M059J (cell line): ENCODE measurements around the gene SH3BGRL3. TPM values are rescaled to one million over a fixed set of nuclear protein-coding genes. Genes with fewer than 3 reads are reported as not detected.
A peak's percentile ranks its signal among the peaks of the same experiment; 100 is the strongest.
"Not testable (repeated sequence)": the region's sequence is repeated elsewhere in the genome, so short reads cannot be mapped to it uniquely, and the experiment has no call there.

Experiments
- DNase-seq: peaks from one replicate; pipeline ENCODE4 v3.0.0-alpha.2; 2012; ENCODE audit warnings: low read depth
- total RNA-seq: library from RNA; depleted of rRNA; stranded (reverse); fragments of >200 nt; shearing (Covaris generic); gene quantifications from 2 replicates; pipeline ENCODE4 v1.2.3, GENCODE V29; 2014

SH3BGRL3 gene
- total RNA-seq, 1 experiment from 2014 or later = 268 TPM

DNA sequence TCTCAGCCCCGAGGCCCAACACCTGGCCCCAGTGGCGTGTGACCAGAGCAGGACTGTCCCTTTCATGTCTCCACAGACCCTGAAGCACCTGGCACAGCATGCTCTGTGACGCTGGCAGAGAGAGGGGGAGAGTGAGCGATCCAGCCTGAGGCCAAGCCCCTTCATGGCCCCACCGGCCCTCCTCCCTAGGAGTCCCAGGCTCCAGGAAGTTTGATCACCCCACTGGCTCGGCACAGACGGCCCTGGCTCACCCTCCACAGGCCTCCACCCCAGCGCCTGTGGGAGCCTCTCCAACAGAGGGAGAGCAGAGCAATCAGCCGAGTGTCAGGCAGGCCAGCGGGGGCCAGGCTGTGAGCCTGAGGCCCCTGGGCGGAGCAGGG, 11.0 kb downstream of the SH3BGRL3 start:
- DNase-seq = no peak

DNA sequence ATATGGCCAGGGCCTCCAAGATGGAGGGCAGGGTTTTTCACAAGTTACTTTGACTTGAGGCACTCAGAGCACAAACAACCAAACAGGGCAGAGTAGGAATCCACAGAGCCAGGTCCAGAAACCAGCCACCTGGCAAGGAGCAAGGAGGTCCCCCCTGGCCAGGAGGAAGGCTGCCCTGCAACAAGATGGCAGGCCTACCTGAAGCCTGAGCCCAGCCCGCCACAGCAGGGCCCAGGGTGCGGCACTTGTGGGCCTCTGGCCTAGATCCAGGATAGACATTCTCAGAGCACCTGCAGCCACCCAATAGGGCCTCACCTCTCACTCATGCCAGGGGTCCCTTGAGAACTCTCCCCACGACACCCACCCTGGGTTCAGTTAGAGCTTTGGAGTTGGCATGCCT, 11.5 kb downstream of the SH3BGRL3 start:
- DNase-seq = no peak

DNA sequence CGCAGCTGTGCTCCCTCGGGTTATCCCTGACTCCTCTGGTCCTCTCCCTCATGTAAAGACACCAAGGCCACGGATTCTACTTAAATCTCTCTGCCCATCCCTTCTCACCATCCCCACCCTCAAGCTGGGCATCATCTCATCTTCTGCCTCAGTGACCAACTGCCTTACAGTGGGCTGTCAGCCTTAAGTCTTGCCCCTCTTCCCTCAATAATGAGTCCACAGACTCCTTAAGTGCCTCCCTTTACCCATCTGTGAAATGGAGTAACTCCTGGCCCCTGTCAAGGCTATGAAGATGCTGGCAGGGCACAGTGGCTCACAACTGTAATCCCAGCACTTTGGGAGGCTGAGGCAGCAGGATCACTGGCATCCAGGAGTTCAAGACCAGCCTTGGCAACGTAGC, 12.1 kb downstream of the SH3BGRL3 start:
- DNase-seq = no peak

DNA sequence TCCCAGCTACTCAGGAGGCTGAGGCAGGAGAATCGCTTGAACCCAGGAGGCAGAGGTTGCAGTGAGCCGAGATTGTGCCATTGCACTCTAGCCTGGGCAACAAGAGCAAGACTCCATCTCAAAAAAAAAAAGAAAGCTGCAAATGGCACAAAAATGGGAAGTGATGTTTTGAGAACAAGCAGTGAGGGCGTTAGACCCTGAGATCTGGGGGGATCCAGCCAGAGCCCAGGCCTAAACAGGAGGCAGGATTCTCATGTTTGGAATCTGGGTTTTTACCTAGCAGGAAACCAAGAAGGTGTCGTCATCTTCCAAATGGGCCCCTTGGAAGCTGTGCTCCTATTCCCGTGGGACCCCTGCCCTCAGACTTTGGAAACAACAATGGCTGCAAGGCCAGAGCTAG, 12.8 kb downstream of the SH3BGRL3 start:
- DNase-seq = not testable (repeated sequence)

DNA sequence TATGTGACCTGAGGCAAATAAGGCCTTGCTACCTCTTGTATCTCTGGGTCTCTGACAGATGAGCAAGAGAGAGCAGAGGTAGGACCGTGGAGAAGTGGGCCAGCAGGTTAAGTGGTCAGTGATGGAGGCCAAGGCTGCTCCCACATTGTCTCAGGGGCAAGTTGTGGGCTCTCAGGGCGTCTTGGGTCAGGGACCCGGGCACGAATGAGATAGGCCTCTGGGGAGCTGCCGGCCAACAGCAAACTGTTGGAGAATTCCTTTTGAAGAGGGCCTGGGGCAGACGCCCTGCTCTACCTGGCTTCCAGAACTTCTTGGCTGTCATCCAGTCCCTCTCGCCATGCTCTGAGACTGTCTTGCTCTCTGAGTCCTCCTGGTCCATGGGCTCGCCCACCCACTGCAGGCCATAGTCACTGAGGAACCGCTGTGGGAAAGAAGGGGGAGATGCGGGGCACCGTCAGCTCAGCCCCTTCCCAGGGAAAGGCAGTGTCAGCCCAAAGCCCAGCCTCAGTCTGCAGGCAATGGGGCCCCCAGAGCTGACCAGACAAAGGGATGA, 14.1 kb downstream of the SH3BGRL3 start:
- DNase-seq = no peak

DNA sequence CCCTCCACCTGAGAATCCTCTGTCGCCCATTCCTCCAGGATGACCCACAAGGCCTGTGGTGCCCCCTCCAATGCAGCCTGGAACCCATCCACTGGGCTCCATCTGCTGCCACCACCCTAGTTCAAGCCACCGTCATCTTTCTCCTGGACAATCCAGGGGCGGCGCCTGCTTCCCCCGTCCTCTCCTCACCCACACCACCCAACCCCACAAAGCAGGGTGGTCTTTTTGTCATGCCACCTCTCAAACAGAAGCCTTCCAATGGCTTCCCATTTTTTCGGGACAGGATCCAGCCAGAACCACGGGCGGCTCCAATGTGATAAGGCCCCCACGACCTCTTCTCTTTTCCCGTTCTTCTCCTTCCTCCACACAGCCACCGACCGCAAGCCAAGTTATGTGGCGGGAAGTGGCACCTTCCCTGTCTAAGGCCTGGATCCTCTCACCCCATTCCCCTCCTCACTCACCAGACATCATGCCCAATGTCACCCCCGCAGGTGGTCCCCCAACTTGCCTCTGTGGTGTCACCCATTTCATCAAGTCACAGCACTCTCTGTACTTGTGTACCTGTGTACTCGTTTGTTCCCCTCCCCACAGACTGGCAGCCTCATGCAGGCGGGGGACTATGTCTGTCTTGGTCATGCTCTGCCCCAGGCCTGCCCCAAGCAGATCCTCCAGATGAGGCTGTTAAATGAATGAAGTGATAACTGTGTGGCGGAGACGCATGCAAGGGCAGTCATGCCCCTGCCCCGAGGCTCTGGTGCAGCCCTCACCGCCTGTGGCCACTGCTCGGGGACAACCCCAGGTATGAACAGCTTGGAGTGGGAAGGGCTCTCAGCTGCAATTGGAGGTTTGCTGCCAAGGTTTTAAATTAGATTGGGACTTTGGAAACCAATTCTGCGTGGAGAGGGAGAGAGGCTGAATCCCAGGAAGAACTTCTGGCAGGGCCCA, 15.6 kb downstream of the SH3BGRL3 start:
- no peak for DNase-seq

DNA sequence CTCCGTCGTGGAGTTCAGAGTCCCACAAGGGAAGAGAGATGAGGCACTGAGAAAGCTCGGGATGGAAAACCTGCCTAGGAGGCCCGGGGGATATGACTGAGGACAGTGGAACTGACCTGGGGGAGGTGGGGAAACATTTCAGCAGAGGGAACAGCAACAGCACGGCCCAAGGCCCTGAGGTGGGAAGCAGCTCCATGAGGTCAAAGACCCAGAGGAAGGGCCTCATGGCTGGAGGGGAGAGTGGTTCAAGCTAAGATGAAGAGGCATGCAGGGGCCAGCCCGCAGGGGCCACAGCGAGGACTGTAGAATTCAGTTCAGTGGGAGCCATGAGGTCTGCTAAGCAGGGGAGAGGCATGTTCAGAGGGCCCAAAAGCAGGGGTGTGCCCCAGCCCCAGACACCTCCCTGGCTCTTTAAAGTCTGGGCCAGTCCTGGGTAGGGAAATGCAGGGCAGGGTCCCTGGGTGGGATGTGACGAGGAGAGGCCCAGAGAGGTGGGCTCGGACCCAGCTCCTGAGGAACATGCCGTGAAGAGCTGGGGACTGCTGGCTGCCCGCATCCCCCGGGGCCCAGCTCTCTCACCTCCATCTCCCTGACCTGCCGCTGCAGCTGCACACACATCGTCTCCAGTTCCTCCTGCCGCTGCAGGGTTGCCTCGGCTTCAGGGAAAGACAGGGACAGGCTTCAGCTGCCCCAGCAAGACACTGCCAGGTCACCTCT, 16.6 kb downstream of the SH3BGRL3 start:
- DNase-seq = no peak

DNA sequence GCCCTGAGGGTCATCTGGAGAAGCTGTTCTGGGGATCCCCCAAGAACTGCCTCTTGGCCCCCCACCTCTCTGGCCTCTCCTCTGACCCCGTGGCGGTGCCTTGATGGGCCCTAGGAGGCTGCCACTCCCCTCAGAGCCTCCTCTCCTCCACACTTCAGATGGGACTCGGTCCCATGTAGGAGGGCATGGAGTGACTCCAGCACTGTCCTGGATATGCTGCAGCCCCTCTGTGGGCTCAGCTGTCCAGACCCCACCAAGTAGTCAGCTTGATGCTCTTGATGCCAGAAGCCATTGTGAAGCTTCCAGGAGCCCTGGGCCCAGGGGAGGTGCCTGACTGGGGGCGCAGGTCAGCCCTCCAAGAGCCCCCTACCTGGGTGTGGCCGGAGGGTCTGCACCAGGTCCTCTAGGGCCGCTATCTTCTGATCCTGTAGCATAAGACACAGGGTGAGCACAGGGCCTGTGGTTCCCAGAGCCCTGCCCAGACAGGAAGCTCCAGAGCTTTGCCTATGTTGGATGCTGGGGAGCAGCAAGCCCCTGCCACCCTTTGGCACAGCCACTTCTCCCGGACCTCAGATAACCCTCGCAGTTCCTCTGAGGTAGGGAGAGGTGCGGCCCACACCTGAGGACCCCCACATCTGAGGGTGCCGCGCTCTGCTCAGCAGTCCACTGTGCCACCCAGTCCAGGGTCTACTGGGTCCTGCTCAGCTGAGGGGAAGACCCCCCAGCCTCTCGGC, 17.3 kb downstream of the SH3BGRL3 start:
- no peak for DNase-seq

DNA sequence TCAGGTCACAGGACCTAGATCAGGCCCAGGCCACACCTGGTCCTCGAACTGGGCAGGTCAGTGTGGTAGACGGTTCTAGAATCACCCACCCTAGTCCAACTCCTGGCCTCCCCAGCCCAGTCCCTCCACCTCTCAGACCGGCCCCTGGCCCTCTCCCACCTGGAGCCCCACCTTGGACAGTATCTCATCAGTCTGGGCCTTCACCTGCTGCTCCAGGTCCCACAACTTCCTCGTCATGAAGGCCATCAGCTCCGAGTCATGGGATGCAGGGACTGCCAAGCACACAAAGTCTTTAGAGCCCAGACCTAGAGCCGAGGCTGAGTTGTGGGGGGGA, 17.9 kb downstream of the SH3BGRL3 start:
- DNase-seq = no peak

DNA sequence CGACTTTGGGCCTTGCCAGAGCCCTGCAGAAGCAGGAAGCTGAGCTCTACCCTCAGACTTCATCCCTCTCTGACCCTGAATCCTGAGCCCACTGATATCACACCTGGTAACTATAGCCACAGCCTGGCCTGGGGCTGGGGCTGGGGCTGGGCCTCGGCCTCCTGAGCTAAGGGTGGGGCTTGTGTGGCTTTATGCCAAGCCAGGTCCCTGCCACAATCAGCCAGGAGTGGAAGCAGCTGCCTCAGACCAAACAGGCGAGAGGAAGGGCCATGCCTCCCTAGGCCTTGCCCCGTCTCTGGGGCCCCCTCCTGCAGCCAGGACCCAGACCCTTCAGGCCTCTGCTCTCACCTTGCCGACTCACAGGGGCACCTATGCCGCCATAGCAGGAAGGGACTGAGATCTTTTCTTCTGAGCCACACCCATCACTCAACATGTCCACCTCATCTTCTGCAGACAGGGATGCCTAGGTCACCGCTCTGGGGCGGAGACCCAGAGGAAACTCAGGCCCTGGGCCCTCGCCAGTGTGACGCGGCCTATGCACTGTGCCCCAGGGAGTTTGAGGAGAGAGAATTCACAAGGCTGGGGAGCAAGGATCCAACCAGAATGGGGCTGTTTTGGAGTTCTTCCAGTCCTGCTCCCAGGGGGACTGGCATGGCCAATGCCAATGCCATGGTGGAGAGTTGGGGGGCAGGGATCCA, 20.8 kb downstream of the SH3BGRL3 start:
- no peak for DNase-seq

DNA sequence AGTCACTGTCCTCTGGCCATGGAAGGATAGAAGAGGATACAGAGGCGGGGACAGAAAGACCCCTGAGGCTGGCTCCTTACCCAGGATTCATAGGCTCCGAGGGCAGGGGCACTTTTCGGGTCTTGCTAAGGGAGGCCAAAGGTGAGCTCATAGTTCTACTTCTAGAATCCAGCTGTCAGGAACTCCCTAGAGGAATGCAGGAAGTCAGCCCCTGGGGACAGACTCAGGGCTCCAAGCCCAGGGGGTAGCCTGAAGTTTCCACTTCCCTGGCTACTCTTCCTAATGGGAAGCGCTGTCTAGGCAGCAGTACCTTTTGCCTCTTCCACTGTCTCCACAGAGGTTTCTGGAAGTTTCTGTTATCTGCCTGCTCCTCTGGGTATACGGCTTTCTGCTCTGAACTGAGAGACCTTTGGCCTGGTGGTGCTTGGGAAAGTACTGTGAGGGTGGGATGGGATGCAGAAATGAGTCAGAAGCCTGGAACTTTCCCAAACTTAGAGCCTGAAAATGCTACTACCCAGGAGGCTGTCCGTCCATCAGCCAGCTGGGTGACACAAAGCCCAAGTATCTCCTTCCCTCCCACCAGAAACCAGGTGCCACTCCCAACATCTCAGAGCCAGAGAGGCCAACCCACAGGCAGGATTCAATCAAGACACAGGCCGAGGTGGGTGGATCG, 23.0 kb downstream of the SH3BGRL3 start:
- DNase-seq = peak; percentile 90

DNA sequence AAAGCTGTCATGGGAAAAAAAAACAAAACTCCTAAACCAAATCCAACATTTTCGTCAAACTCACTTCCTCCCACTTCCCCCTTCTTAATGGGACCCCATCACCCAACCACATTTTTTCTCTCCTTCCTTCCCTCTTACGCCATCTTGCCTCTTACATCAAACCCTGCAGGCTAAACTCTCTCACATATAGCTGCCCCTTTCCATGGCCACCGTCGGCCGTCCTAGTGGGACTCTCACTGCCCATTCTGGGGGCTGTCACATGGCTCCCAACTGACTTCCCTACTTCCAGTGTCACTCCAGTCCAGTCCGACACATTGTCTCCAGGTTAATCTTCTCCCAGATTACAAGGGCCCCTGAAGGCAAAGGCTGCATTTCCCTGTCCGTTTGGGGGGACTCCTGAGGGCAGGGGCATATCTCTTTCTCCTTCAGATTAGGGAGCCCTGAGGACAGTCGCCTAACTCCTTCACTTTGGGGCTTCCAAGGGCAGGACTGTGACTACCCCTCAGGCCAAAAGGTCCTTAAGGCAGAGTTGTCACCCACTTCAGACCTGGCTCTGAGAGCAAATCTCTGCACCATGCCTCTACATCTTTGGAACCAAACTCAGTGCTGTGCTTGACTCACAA, 25.9 kb downstream of the SH3BGRL3 start:
- no peak for DNase-seq

DNA sequence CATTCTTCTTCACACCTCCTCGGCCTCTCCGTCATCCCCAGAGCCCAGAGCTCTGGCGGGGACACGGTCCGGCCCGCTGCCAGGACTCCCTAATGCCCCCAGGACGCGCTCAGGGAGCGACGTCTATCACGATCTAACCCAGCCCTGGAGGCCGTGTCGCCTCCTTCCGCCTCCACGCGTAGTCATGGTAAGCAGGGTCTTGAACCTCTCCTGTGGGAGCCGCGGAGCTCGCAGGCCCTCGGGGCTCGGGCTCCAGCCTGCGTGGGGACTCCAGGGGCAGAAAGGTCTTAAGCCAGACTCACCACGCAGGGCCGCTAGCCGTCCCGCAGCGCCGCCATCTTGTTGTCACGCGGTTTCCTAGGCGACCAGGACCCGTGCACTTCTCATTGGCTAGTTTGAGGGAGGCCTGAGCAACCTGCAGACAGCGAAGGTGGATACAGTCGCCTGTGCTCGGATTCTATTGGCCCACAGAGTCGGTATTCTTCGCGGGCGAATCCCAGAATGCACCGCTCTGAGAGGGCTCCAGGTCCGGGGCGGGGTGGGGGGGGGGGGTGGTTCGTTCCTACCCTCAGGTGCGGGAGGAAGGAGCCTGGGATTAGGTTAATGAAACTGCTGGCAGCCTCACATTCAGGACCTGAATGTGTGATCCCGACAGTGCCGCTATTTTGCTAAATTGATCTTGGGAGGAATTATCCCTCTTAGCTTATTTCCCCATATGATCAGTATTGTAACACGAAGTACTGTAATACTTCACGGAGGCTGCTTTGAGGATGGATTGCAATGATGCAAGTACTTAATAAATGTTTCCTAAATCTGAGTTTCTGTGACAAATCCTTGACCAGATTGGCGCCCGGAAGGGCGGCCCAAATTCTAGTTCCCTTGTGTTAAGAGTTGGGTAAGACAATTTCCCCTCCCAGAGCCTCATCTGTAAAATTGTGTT, 26.7 kb downstream of the SH3BGRL3 start, which contains the start of gene UBXN11:
UBXN11 (minus strand) TSS at position 347 of the 940 bp plus-strand sequence. CDS start 3,753 bp downstream, outside the sequence.
- DNase-seq = peak; percentile 99

DNA sequence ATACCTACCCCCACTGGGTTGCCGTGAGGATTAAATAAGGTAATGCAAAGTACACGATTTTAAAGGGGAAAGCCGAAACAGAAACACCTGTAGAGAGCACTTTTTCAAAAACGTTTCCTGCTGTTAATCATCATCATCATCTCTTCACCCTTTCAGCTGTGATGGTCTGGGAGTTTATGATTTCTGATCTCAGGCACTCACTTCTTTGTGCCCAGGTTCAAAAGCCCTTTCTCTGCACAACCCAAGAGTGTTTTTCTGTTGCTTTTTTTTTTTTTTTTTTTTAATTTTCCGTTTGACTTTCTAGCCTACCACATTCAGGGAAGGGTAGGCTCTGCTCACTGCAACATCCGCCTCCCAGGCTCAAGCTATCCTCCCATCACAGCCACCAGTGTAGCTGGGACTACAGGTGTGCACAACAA, 27.5 kb downstream of the SH3BGRL3 start:
- DNase-seq = no peak

DNA sequence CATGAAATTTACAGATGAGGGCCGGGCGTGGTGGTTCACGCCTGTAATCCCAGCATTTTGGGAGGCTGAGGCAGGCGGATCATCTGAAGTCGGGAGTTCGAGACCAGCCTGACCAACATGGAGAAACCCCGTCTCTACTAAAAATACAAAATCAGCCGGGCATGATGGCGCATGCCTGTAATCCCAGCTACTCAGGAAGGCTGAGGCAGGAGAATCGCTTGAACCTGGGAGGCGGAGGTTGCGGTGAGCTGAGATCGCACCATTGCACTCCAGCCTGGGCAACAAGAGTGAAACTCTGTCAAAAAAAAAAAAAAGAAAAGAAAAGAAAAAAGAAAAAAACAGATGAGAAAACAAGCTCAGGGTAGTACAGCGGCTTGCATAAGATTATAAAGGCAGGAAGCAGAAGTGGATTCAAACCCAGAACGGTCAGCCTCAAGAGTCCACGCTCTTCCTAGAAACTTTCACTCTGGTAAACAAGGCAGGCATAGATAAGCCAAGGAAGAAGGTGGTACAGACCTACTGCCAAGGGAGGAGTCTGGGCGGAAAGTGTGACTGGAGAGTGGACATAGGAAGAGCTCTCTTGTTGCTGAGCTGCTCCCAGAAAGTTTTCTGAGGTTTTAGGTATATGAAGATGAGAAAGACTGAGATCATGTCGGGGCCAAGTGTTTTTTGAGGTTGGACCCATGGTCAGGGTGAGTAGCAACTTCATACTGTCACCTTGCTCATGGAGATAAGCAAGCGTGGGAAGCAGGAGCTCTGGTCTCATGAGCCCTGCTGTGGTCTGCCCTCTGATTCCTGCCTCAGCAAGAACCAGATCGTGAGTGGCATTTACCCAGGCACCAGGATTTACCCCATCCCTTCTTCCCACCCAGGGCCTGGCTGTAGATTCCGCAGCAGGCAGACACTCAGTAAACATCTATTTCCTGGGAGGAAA, 28.3 kb downstream of the SH3BGRL3 start:
- DNase-seq = not testable (repeated sequence)

DNA sequence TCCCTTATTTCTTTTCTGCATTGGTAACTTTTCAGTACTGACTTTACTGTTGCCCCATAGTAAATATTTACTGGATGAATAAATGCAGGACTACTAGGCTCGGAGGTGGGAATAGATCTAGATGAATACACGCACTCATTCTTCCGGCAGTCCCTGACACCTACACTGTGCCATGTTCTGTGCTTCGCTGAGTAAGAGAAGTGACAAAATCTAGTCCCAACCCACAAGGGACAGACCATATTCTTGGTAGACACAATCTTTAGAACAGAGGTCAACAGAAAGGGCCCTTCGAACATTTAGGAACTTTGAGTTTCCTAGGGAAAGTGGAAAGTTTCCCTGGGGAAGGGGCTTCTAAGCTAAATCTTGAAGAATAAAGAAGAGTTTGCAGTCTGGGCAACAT, 34.6 kb downstream of the SH3BGRL3 start:
- no peak for DNase-seq

DNA sequence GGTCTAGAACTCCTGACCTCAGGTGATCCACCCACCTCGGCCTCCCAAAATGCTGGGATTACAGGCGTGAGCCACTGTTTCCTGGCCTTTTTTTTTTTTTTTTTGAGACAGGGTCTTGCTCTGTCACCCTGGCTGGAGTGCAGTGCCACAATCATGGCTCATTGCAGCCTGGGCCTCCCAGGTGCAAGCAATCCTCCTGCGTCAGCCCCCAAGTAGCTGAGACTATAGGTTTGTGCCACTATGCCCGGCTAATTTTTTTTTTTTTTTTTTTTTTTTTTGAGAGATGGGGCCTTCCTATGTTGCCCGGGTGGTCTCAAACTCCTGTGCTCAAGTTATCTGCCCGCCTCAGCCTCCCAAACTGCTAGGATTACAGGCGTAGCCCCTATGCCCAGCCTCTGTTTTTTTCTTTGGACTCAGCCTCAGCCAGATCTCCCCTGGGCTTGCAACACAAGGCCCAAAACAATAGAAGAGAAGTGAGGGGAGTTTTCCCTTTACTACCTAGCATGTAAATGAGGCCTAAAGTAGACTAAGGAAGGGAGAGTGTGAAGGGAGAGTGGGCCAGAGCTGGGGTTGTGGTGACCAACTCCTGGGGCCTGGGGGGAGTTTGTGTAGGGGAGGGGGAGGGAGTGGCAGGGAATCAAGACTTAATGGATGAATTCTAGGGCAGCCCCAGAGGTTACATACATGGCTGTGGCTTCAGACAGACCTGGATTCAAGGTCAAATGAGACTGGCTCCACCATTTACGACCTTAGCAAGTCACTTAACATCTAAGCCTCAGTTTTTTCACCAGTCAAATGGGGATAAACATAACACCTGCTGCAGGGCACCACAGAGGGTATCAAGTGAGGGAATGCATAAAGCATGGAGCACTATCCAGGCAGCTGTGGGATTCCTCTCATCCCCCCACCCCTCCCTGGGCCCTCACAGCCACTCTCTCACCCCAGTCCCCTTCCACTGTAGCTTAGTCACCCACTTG, 36.3 kb downstream of the SH3BGRL3 start:
- DNase-seq = no peak
